ENCODE data around the gene CRTAP. TPM values are rescaled to one million over a fixed set of nuclear protein-coding genes. Genes with fewer than 3 reads are reported as not detected.
A peak's percentile ranks its signal among the peaks of the same experiment; 100 is the strongest.
"Not testable (repeated sequence)": the region's sequence is repeated elsewhere in the genome, so short reads cannot be mapped to it uniquely, and the experiment has no call there.

Gene CRTAP
- total RNA-seq: 155 and 207 TPM in 2 replicates
- 240 TPM for polyA plus RNA-seq (2012)

- DNase-seq (ENCODE audit: low read depth): peak; percentile 92
These were observed at the start of gene CRTAP for GRCh38 chr3:33113772-33114621. Gene CRTAP (plus strand): TSS chr3:33114014. CDS start chr3:33114078, 64 bp downstream.

GRCh38 chr3:33064929-33065328 lies 48.9 kb upstream of the CRTAP start:
- DNase-seq (ENCODE audit: low read depth): no peak

- DNase-seq (ENCODE audit: low read depth): no peak
These were observed 46.3 kb upstream of the CRTAP start for GRCh38 chr3:33067484-33067883.

- DNase-seq (ENCODE audit: low read depth): not testable (repeated sequence)
These were observed 44.0 kb upstream of the CRTAP start for GRCh38 chr3:33069862-33070261.

GRCh38 chr3:33071181-33071580 lies 42.6 kb upstream of the CRTAP start:
- DNase-seq (ENCODE audit: low read depth): no peak

- DNase-seq (ENCODE audit: low read depth): no peak
These were observed 41.9 kb upstream of the CRTAP start for GRCh38 chr3:33071946-33072345.

- DNase-seq (ENCODE audit: low read depth): peak; percentile 73
These were observed 39.4 kb upstream of the CRTAP start for GRCh38 chr3:33074217-33075067.

GRCh38 chr3:33075995-33076394 lies 37.8 kb upstream of the CRTAP start:
- DNase-seq (ENCODE audit: low read depth): peak; percentile 6

- DNase-seq (ENCODE audit: low read depth): no peak
These were observed 36.9 kb upstream of the CRTAP start for GRCh38 chr3:33076952-33077351.

GRCh38 chr3:33077976-33078375 lies 35.8 kb upstream of the CRTAP start:
- DNase-seq (ENCODE audit: low read depth): no peak

- not testable (repeated sequence) for DNase-seq (ENCODE audit: low read depth)
These were observed 34.0 kb upstream of the CRTAP start for GRCh38 chr3:33079813-33080212.

GRCh38 chr3:33081812-33082211 lies 32.0 kb upstream of the CRTAP start:
- no peak for DNase-seq (ENCODE audit: low read depth)

- no peak for DNase-seq (ENCODE audit: low read depth)
These were observed 29.9 kb upstream of the CRTAP start for GRCh38 chr3:33083958-33084357.

GRCh38 chr3:33088691-33089090 lies 25.1 kb upstream of the CRTAP start:
- DNase-seq (ENCODE audit: low read depth): no peak

GRCh38 chr3:33089515-33089914 lies 24.3 kb upstream of the CRTAP start:
- no peak for DNase-seq (ENCODE audit: low read depth)

GRCh38 chr3:33091746-33092145 lies 22.1 kb upstream of the CRTAP start:
- no peak for DNase-seq (ENCODE audit: low read depth)

- no peak for DNase-seq (ENCODE audit: low read depth)
These were observed 21.1 kb upstream of the CRTAP start for GRCh38 chr3:33092496-33093254.

GRCh38 chr3:33093847-33094246 lies 20.0 kb upstream of the CRTAP start:
- no peak for DNase-seq (ENCODE audit: low read depth)

- no peak for DNase-seq (ENCODE audit: low read depth)
These were observed 18.4 kb upstream of the CRTAP start for GRCh38 chr3:33095436-33095835.

- DNase-seq (ENCODE audit: low read depth): peak; percentile 44
These were observed 17.5 kb upstream of the CRTAP start for GRCh38 chr3:33096093-33096868.
